Measurements from ENCODE around the gene CHSY1.

CHSY1 gene

DNA sequence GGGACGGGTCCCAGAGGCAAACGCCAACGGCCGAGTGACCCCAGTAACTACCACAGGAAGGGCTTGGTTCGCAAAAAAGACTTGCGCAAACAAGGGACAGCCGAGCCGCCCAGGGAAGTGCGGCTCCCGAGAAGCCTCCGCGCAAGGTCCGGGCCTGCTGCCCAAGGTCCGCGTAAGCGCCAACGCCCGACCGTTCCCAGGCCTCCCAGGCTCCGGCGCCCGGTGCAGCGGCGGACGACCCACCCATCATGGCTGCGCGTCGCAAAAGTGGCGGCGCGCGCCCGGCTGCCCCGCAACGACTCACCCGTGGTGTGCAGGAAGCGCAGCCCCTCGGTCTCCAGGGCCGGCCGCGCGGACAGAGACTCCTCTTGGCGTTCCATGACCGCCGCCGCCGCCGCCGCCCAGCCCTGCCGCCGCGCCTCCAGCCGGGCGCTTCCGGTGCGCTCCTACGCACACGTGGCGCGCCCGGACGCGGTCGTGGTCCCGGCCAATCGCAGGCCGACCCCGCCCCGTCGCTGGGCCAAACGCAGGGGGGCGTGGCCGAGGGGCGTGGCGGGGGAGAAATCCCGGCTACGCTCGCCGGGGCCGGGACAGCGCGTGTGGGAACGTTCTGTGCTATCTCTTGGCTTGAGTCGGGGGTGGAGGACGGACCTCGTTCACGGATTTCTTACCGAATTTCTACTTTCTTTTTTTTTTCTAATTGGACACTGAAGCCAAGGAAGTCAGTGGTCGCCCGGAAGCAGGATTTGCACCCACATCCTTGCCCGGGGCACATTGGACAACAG is 25.4 kb upstream of the CHSY1 start, which contains the start of gene SELENOS:
TSS of gene SELENOS (minus strand) at position 448 of the 785 bp plus-strand sequence. CDS start at position 380, 68 bp downstream.
- Histone ChIP-seq H3K79me1 (ENCODE audit: low read length) (peaks cover 6% of the 10 kb centered on the region), H3K27ac (ENCODE audit: low read depth, low read length) (peak within 1 kb of the TSS; percentile 30), H3K9ac (ENCODE audit: low read length) (peak within 1 kb of the TSS; percentile 87), H2AFZ (ENCODE audit: insufficient read depth, low read length, poor library complexity) (peak within 1 kb of the TSS; percentile 81), H3K9me3 (ENCODE audit: insufficient read depth, low read depth, low read length) (no peaks in the 10 kb centered on the region), H2BK120ac (ENCODE audit: insufficient read depth, low read length, poor library complexity) (peak within 1 kb of the TSS; percentile 44), H3K4me2 (ENCODE audit: low read length) (peak within 1 kb of the TSS; percentile 83), H4K91ac (ENCODE audit: low read depth, low read length) (peak within 1 kb of the TSS; percentile 52), H3K4me3 (ENCODE audit: low read depth, low read length) (peak within 1 kb of the TSS; percentile 85), H2BK12ac (ENCODE audit: low read length) (no peak within 1 kb of the TSS), H3K79me2 (ENCODE audit: control insufficient read depth, insufficient read depth, low read length, poor library complexity) (peaks cover 5% of the 10 kb centered on the region), H2BK5ac (ENCODE audit: low read depth, low read length, poor library complexity) (peak within 1 kb of the TSS; percentile 23), H3K4me1 (ENCODE audit: control insufficient read depth in 1 of 2, insufficient read depth in 2 of 2, low read length in 2 of 2) (peaks cover 4% of the 10 kb centered on the region in 2 experiments), H4K12ac (ENCODE audit: low read depth, low read length) (peak within 1 kb of the TSS; percentile 63), H3K23ac (ENCODE audit: low read length) (no peak within 1 kb of the TSS), H3K14ac (ENCODE audit: low read length) (peak within 1 kb of the TSS; percentile 52), H3K18ac (ENCODE audit: low read length) (peak within 1 kb of the TSS; percentile 20), H2AK5ac (ENCODE audit: low read length) (no peak within 1 kb of the TSS), H3K27me3 (ENCODE audit: insufficient read depth, low read length) (no peaks in the 10 kb centered on the region), H4K8ac (ENCODE audit: low read depth, low read length) (peak within 1 kb of the TSS; percentile 81), H3K4ac (ENCODE audit: low read depth, low read length) (peak within 1 kb of the TSS; percentile 32), H3K36me3 (ENCODE audit: control insufficient read depth in 1 of 2, insufficient read depth in 2 of 2, low read length in 2 of 2) (peaks cover 20 to 41% of the 10 kb centered on the region in 2 experiments)
- no CpG with 5 or more reads among the region's 91 CpGs for WGBS (ENCODE audit: extremely low coverage, insufficient coverage, insufficient read length)
- peak; percentile 91 to 97 for DNase-seq

DNA sequence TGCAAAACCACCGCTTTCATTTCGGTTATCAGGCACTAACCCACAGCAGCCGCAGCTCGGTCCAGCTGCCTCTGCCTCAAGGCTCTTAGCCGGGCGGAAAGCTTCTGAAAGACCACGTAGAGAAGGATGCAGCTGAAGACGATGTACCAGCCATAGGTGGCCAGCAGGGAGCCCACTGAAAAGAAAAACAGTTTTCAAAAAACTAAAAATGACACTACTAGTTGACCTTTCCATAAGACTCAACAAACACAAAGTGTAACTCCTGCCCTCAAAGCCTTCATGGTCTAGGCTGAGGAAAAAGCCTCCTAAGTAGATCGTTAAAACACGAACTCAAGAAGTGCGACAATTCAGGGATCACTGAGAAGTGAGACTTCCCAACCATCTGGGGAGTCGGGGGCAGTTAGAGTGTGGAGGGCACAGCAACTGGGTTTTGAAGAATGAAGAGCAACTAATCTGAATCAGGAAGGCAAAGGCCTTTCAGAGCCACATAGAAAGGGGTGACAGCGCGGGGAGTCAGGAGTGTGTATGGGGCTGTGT is 24.7 kb upstream of the CHSY1 start:
- Histone ChIP-seq H3K9me3 (ENCODE audit: insufficient read depth, low read depth, low read length) (no peaks in the 10 kb centered on the region), H3K9ac (ENCODE audit: low read length) (peak overlapping the region; percentile 87), H3K36me3 (ENCODE audit: control insufficient read depth in 1 of 2, insufficient read depth in 2 of 2, low read length in 2 of 2) (peaks cover 20 to 40% of the 10 kb centered on the region in 2 experiments), H2AFZ (ENCODE audit: insufficient read depth, low read length, poor library complexity) (peak overlapping the region; percentile 39), H3K14ac (ENCODE audit: low read length) (peak overlapping the region; percentile 52), H3K4me2 (ENCODE audit: low read length) (peak overlapping the region; percentile 83), H2BK5ac (ENCODE audit: low read depth, low read length, poor library complexity) (peak overlapping the region; percentile 23), H2BK120ac (ENCODE audit: insufficient read depth, low read length, poor library complexity) (peak overlapping the region; percentile 44), H2AK5ac (ENCODE audit: low read length) (no peak overlapping the region), H4K8ac (ENCODE audit: low read depth, low read length) (peak overlapping the region; percentile 63), H4K12ac (ENCODE audit: low read depth, low read length) (peak overlapping the region; percentile 13), H4K91ac (ENCODE audit: low read depth, low read length) (peak overlapping the region; percentile 52), H3K79me1 (ENCODE audit: low read length) (peaks cover 6% of the 10 kb centered on the region), H3K18ac (ENCODE audit: low read length) (peak overlapping the region; percentile 20), H3K23ac (ENCODE audit: low read length) (no peak overlapping the region), H2BK12ac (ENCODE audit: low read length) (no peak overlapping the region), H3K4me3 (ENCODE audit: low read depth, low read length) (peak overlapping the region; percentile 85), H3K27ac (ENCODE audit: low read depth, low read length) (no peak overlapping the region), H3K79me2 (ENCODE audit: control insufficient read depth, insufficient read depth, low read length, poor library complexity) (peaks cover 5% of the 10 kb centered on the region), H3K27me3 (ENCODE audit: insufficient read depth, low read length) (no peaks in the 10 kb centered on the region), H3K4ac (ENCODE audit: low read depth, low read length) (peak overlapping the region; percentile 32), H3K4me1 (ENCODE audit: control insufficient read depth in 1 of 2, insufficient read depth in 2 of 2, low read length in 2 of 2) (peaks cover 4% of the 10 kb centered on the region in 2 experiments)
- no CpG with 5 or more reads among the region's 14 CpGs for WGBS (ENCODE audit: extremely low coverage, insufficient coverage, insufficient read length)
- DNase-seq: peak in 1 of 2 donors; percentile 59

DNA sequence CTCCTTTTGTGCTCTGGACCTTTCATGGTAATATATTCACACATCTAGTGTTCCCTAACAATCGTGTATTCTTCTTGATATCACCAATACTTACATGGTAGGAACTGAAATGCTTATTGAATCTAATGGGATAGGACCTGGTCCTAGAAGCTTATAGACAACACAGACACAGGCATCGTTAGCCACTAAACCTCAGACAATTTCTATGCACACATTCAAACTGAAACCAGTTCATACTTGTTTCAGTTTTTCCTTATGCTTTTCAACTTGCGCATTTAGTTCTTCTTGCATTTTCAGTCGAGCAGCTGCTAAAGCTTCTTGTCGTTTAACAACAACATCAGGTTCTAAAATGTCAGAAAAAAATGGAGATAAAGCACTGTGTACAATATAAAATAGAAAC is 23.2 kb upstream of the CHSY1 start:
- Histone ChIP-seq H3K4ac (ENCODE audit: low read depth, low read length) (no peak overlapping the region), H2BK120ac (ENCODE audit: insufficient read depth, low read length, poor library complexity) (no peak overlapping the region), H3K9ac (ENCODE audit: low read length) (no peak overlapping the region), H2AK5ac (ENCODE audit: low read length) (no peak overlapping the region), H3K9me3 (ENCODE audit: insufficient read depth, low read depth, low read length) (no peaks in the 10 kb centered on the region), H3K27ac (ENCODE audit: low read depth, low read length) (no peak overlapping the region), H3K4me1 (ENCODE audit: control insufficient read depth in 1 of 2, insufficient read depth in 2 of 2, low read length in 2 of 2) (peaks cover 4% of the 10 kb centered on the region in 2 experiments), H3K18ac (ENCODE audit: low read length) (no peak overlapping the region), H2AFZ (ENCODE audit: insufficient read depth, low read length, poor library complexity) (no peak overlapping the region), H4K8ac (ENCODE audit: low read depth, low read length) (no peak overlapping the region), H2BK5ac (ENCODE audit: low read depth, low read length, poor library complexity) (no peak overlapping the region), H3K14ac (ENCODE audit: low read length) (no peak overlapping the region), H3K36me3 (ENCODE audit: control insufficient read depth in 1 of 2, insufficient read depth in 2 of 2, low read length in 2 of 2) (peaks cover 20 to 42% of the 10 kb centered on the region in 2 experiments), H3K79me1 (ENCODE audit: low read length) (peaks cover 6% of the 10 kb centered on the region), H3K4me2 (ENCODE audit: low read length) (no peak overlapping the region), H3K4me3 (ENCODE audit: low read depth, low read length) (no peak overlapping the region), H4K91ac (ENCODE audit: low read depth, low read length) (no peak overlapping the region), H2BK12ac (ENCODE audit: low read length) (no peak overlapping the region), H3K79me2 (ENCODE audit: control insufficient read depth, insufficient read depth, low read length, poor library complexity) (peaks cover 5% of the 10 kb centered on the region), H3K23ac (ENCODE audit: low read length) (no peak overlapping the region), H4K12ac (ENCODE audit: low read depth, low read length) (no peak overlapping the region), H3K27me3 (ENCODE audit: insufficient read depth, low read length) (no peaks in the 10 kb centered on the region)
- no peak for DNase-seq
- WGBS (ENCODE audit: extremely low coverage, insufficient coverage, insufficient read length): no CpG with 5 or more reads among the region's 5 CpGs

DNA sequence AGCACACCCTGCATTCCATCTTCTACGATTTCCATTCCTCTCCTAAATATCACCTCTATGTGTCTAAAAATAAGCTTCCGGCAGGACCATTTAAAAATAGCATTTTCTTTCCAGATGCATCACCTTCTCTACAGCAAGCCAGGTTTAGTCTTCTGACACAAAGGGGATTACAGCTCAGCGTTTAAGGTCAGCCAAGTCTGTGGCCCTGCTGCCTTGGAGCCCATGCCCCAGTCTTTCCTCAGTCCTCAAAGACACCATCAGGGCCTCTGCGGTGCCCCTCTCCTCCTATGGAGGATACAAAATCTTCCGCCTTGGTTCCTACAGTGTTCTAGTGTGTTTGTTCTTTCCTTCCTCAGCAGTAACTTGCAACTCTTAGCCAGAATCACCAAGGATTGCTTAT is 21.7 kb upstream of the CHSY1 start:
- Histone ChIP-seq H3K79me1 (ENCODE audit: low read length) (peaks cover 6% of the 10 kb centered on the region), H3K18ac (ENCODE audit: low read length) (no peak overlapping the region), H3K14ac (ENCODE audit: low read length) (no peak overlapping the region), H2BK5ac (ENCODE audit: low read depth, low read length, poor library complexity) (no peak overlapping the region), H2AK5ac (ENCODE audit: low read length) (no peak overlapping the region), H2BK12ac (ENCODE audit: low read length) (no peak overlapping the region), H2BK120ac (ENCODE audit: insufficient read depth, low read length, poor library complexity) (no peak overlapping the region), H3K4me2 (ENCODE audit: low read length) (no peak overlapping the region), H2AFZ (ENCODE audit: insufficient read depth, low read length, poor library complexity) (no peak overlapping the region), H4K8ac (ENCODE audit: low read depth, low read length) (no peak overlapping the region), H3K4ac (ENCODE audit: low read depth, low read length) (no peak overlapping the region), H3K27ac (ENCODE audit: low read depth, low read length) (no peak overlapping the region), H4K91ac (ENCODE audit: low read depth, low read length) (no peak overlapping the region), H3K9me3 (ENCODE audit: insufficient read depth, low read depth, low read length) (no peaks in the 10 kb centered on the region), H4K12ac (ENCODE audit: low read depth, low read length) (no peak overlapping the region), H3K27me3 (ENCODE audit: insufficient read depth, low read length) (no peaks in the 10 kb centered on the region), H3K36me3 (ENCODE audit: control insufficient read depth in 1 of 2, insufficient read depth in 2 of 2, low read length in 2 of 2) (peaks cover 30 to 54% of the 10 kb centered on the region in 2 experiments), H3K4me1 (ENCODE audit: control insufficient read depth in 1 of 2, insufficient read depth in 2 of 2, low read length in 2 of 2) (peaks cover 4% of the 10 kb centered on the region in 2 experiments), H3K23ac (ENCODE audit: low read length) (no peak overlapping the region), H3K4me3 (ENCODE audit: low read depth, low read length) (no peak overlapping the region), H3K79me2 (ENCODE audit: control insufficient read depth, insufficient read depth, low read length, poor library complexity) (peaks cover 5% of the 10 kb centered on the region), H3K9ac (ENCODE audit: low read length) (no peak overlapping the region)
- WGBS (ENCODE audit: extremely low coverage, insufficient coverage, insufficient read length): no CpG with 5 or more reads among the region's 5 CpGs
- DNase-seq: no peak

Data from trophoblast cell (in vitro differentiated cells and primary cell).